ENCODE results near the gene AFDN.

DNA sequence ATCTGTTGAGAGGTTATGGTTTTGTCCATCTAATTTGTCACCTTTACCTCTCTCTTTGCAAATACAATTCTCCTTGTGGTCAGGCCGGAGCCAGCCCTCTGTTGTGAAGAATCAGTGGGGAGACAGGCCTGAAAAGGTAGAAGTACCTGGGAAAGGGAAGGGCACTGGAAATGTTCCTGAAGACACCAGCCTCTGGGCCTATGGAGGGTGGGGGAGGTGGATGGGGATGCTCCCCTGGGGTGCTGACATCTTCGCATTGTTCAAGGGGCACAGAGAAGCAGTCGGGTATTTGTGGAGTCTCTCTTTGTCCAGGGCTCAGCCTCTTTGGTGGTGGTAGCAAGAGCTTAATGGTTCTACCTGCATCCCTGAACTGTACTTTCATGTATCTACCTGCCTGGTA is 24.4 kb upstream of the AFDN start:
- TF ChIP-seq CTCF (conservative IDR thresholded peaks at IDR 0.05 in 1 of 2, IDR thresholded peaks at IDR 0.05 in 1 of 2; ENCODE audit: low read depth in 1 of 2, low read length in 2 of 2): no peak
- no peak for TF ChIP-seq EZH2 (IDR thresholded peaks at IDR 0.05; ENCODE audit: low read length, missing control alignments)
